Sigmoid colon (tissue), 7 donors: ENCODE data around the gene GAD2. TPM values are rescaled to one million over a fixed set of nuclear protein-coding genes. Genes with fewer than 3 reads are reported as not detected.

Source experiments
- DNase-seq: peaks from one replicate; pipeline ENCODE4 v3.0.0-alpha.2; 2019
- H3K27ac ChIP-seq, 4 donors: fragments of 200-600 bp; sonication (generic); one replicate each; pipeline ENCODE4 v1.5.1; 2016 to 2019; ENCODE audit warnings: mild to moderate bottlenecking in 1 of 4
- H3K27me3 ChIP-seq, 3 donors: fragments of 200-600 bp; sonication (generic); one replicate each; pipeline ENCODE4 v1.5.1; 2019; ENCODE audit warnings: mild to moderate bottlenecking in 1 of 3
- H3K36me3 ChIP-seq, 4 donors: fragments of 200-600 bp; sonication (generic); one replicate each; pipeline ENCODE4 v1.5.1; 2016 to 2019
- H3K4me1 ChIP-seq, 4 donors: fragments of 200-600 bp; sonication (generic); one replicate each; pipeline ENCODE4 v1.5.1; 2017 to 2019
- H3K4me3 ChIP-seq, 4 donors: fragments of 200-600 bp; sonication (generic); one replicate each; pipeline ENCODE4 v1.5.1; 2017 to 2019; ENCODE audit warnings: mild to moderate bottlenecking in 2 of 4, moderate library complexity in 1 of 4
- H3K9me3 ChIP-seq, 4 donors: fragments of 200-600 bp in 3 of 4; sonication (generic) in 3 of 4; one replicate each; pipeline versions ENCODE4 v1.5.1 to v1.6.1; 2013 to 2019
- EP300 ChIP-seq, 4 donors: sonication (generic); formaldehyde crosslinking; IDR thresholded peaks; one replicate each; pipeline ENCODE4 v1.6.1; 2017; ENCODE audit warnings: antibody characterized with exemption in 4 of 4
- POLR2A ChIP-seq, 2 donors: fragments of 450-650 bp; IDR thresholded peaks; one replicate each; pipeline ENCODE4 v1.6.1; 2016; ENCODE audit warnings: antibody characterized with exemption in 2 of 2, mild to moderate bottlenecking in 2 of 2, moderate library complexity in 2 of 2
- POLR2AphosphoS5 ChIP-seq, 4 donors: sonication (generic); formaldehyde crosslinking; IDR thresholded peaks; one replicate each; pipeline ENCODE4 v1.6.1; 2017; ENCODE audit warnings: antibody characterized with exemption in 4 of 4
- WGBS, 2 donors: extraction: QIAGEN DNeasy Blood & Tissue Kit; methylation state at CpG; one replicate each; pipeline ENCODE4 v1.1.7; 2013; 5-methylcytosine and 5-hydroxymethylcytosine counted together
- intact Hi-C: fragments of 100-400 bp; cut with DNase I; formaldehyde crosslinking; loops from one replicate; pipeline ENCODE4 v1.15.1; 2023
- polyA plus RNA-seq, 3 donors: library from polyadenylated mRNA; stranded (reverse); fragments of 200-250 nt; gene quantifications; one replicate each; pipeline ENCODE4 v1.2.3, GENCODE V29; 2013
- total RNA-seq, 4 donors: library from RNA; depleted of rRNA; stranded (reverse); fragments of >200 nt; gene quantifications; one replicate each; pipeline ENCODE4 v1.1.0, GENCODE V29; 2016
- TF ChIP-seq, protein P1 (sequence below), 4 experiments: fragments of 450-650 bp in 3 of 4; fragments of 200-600 bp in 1 of 4; IDR thresholded peaks; one replicate each; pipeline ENCODE4 v1.5.1; 2016 to 2019; ENCODE audit warnings: antibody characterized with exemption in 4 of 4, mild to moderate bottlenecking in 3 of 4, moderate library complexity in 2 of 4
- donor health status: healthy with polysubstance abuse.
- donor health status: Bipolar disorder and iron deficiency.
- donor health status: healthy.

GAD2 gene
- total and polyA plus RNA-seq, 7 donors, result not detected

DNA sequence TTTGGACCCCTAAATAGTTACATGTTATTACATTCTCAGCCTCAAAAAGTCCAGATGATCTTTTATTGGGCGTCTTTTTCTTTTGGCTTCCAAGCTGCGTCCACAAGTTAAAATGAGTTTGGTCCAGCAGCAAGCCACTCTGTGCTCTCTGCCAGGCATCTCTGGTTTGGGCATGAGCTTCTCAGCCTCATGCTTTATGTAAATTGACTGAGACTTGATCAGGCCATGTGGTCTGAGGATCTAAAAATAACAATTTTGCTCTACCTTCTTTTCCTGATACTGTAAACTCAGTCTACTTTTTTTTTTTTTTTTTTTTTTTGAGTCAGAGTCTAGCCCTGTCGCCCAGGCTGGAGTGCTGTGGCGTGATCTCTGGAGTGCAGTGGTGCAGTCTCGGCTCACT is 15.6 kb downstream of the GAD2 start:
- Histone ChIP-seq H3K36me3 (no peaks in the 10 kb centered on the region), H3K27me3 (no peaks in the 10 kb centered on the region), H3K9me3 (no peaks in the 10 kb centered on the region), H3K4me1 (no peaks in the 10 kb centered on the region), H3K27ac (no peak overlapping the region), H3K4me3 (no peak overlapping the region)
- no peak for TF ChIP-seq POLR2AphosphoS5 (IDR thresholded peaks at IDR 0.05)
- no peak for TF ChIP-seq EP300 (IDR thresholded peaks at IDR 0.05)
- TF ChIP-seq, protein P1, sequence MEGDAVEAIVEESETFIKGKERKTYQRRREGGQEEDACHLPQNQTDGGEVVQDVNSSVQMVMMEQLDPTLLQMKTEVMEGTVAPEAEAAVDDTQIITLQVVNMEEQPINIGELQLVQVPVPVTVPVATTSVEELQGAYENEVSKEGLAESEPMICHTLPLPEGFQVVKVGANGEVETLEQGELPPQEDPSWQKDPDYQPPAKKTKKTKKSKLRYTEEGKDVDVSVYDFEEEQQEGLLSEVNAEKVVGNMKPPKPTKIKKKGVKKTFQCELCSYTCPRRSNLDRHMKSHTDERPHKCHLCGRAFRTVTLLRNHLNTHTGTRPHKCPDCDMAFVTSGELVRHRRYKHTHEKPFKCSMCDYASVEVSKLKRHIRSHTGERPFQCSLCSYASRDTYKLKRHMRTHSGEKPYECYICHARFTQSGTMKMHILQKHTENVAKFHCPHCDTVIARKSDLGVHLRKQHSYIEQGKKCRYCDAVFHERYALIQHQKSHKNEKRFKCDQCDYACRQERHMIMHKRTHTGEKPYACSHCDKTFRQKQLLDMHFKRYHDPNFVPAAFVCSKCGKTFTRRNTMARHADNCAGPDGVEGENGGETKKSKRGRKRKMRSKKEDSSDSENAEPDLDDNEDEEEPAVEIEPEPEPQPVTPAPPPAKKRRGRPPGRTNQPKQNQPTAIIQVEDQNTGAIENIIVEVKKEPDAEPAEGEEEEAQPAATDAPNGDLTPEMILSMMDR (IDR thresholded peaks at IDR 0.05), result no peak
- no peak for TF ChIP-seq POLR2A (IDR thresholded peaks at IDR 0.05)
- intact Hi-C loops, result no loop called here
- no peak for DNase-seq
- WGBS, 2 donors, result 93 to 94% methylated on average over 5 of the region's 5 CpGs

DNA sequence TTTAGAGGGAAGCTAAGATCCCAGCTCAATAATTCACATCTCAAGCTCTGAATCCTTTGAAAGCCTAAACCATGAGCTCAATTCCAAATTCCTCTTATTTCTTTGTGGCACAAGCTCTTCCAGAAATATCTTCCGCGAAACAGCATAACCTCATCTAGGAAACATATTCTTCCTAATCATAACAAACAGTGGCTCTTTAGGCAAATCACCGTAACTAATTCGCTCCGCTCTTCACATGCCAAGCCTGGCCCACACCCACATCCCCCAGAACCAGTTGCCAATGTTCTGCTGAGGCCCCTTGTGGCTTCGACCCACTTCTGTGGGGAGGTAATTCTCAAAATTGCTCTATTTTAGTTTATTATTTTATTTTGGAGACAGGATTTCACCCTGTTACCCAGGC is 19.2 kb downstream of the GAD2 start:
- Histone ChIP-seq H3K9me3 (no peaks in the 10 kb centered on the region), H3K4me1 (no peaks in the 10 kb centered on the region), H3K4me3 (no peak overlapping the region), H3K27me3 (no peaks in the 10 kb centered on the region), H3K36me3 (no peaks in the 10 kb centered on the region), H3K27ac (no peak overlapping the region)
- no peak for TF ChIP-seq POLR2A (IDR thresholded peaks at IDR 0.05)
- TF ChIP-seq EP300 (IDR thresholded peaks at IDR 0.05), result no peak
- TF ChIP-seq, protein P1 (IDR thresholded peaks at IDR 0.05), result no peak
- no peak for TF ChIP-seq POLR2AphosphoS5 (IDR thresholded peaks at IDR 0.05)
- no peak for DNase-seq
- intact Hi-C loops, result no loop called here
- WGBS, 2 donors, result 85 to 96% methylated on average over 6 of the region's 6 CpGs

DNA sequence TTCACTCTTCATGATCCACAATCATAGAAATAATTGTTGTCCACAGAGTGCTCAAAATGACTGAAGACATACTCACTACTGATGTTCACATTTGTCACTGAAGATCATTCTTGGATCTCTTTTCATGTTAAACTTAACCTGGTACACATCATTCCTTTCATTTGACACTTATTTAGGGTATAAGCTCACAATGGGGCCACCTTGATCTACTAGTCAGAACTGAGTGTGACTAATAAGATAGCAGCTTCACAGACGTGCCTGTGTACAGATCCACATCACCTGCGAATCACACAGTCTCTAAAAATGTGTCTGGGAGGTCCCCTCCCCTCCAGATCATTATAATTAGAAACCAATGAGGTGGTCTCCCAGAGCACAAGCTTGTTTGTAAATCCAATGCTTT is 21.8 kb downstream of the GAD2 start:
- H3K9me3 ChIP-seq, result no peaks in the 10 kb centered on the region
- intact Hi-C loops, result no loop called here
- no peaks in the 10 kb centered on the region for H3K36me3 ChIP-seq
- H3K27me3 ChIP-seq, result peaks cover 0 to 4% (median 0%) of the 10 kb centered on the region in 3 donors
- H3K4me1 ChIP-seq, result no peaks in the 10 kb centered on the region
- no peak overlapping the region for H3K27ac ChIP-seq
- H3K4me3 ChIP-seq, result no peak overlapping the region
- TF ChIP-seq POLR2A (IDR thresholded peaks at IDR 0.05) (no peak), POLR2AphosphoS5 (IDR thresholded peaks at IDR 0.05) (no peak)
- TF ChIP-seq, protein P1 (IDR thresholded peaks at IDR 0.05), result no peak
- WGBS, 2 donors, result 42 to 71% methylated on average over 2 of the region's 2 CpGs
- no peak for DNase-seq

DNA sequence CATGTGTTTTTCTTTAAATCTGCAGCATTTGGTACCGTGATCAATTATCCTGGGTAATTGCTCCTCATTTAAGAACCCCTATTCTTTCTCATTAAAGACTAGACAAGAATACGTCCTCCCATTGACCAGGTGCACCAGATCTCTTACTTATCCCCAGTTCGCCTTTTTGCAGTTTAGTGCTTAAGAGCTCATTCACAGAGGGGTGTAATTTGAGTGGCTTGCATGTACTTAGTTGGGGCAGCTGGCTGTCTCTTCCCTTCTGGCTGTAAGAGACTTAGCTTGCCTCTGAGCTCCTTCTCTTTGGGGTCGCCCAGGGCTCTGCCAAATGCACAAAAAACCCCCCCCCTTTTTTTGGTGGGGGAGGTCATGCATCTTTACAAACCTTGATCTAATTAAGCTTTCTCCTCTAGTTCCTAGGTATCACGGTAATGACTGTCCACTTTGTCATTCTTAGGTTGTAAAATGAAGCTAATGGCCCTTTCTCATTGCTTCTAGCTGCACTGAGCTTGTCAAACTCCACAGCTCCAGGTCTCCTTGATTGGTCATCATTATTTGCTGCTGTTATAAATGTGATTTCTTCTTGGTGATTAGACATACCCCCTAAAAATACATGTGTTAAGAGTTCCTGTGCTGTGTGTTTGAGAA is 26.3 kb downstream of the GAD2 start:
- peaks cover 0 to 4% (median 0%) of the 10 kb centered on the region in 3 donors for H3K27me3 ChIP-seq
- intact Hi-C loops, result no loop called here
- H3K27ac ChIP-seq, result no peak overlapping the region
- no peak for DNase-seq
- 20 to 27% methylated on average over 5 of the region's 5 CpGs for WGBS, 2 donors
- TF ChIP-seq, protein P1 (IDR thresholded peaks at IDR 0.05), result no peak
- TF ChIP-seq POLR2A (IDR thresholded peaks at IDR 0.05), result no peak
- TF ChIP-seq EP300 (IDR thresholded peaks at IDR 0.05), result no peak
- no peak for TF ChIP-seq POLR2AphosphoS5 (IDR thresholded peaks at IDR 0.05)
- no peaks in the 10 kb centered on the region for H3K4me1 ChIP-seq
- H3K9me3 ChIP-seq, result no peaks in the 10 kb centered on the region
- H3K36me3 ChIP-seq, result no peaks in the 10 kb centered on the region
- no peak overlapping the region for H3K4me3 ChIP-seq

DNA sequence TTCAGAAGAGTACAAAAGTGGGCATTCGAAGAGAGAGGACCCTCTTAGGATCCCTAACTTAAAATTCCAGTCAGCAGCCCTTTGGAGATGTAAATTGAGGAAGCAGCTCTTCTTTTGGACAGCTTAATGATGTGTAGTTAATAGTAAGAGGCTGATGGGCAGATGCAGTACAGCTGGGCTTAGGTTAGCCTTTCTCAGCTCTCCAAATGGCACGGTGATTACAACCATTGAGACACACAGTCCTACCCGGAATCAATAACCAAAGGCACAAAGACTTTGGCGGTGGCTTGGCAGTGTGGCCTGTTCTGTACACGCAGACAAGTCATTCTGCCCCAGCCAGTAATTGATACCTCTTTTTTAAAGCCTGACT is 26.8 kb downstream of the GAD2 start:
- WGBS, 2 donors, result 45 to 48% methylated on average over 5 of the region's 5 CpGs
- no peaks in the 10 kb centered on the region for H3K9me3 ChIP-seq
- H3K4me1 ChIP-seq, result no peaks in the 10 kb centered on the region
- TF ChIP-seq EP300 (IDR thresholded peaks at IDR 0.05), result no peak
- TF ChIP-seq, protein P1 (IDR thresholded peaks at IDR 0.05), result no peak
- no peak for TF ChIP-seq POLR2A (IDR thresholded peaks at IDR 0.05)
- TF ChIP-seq POLR2AphosphoS5 (IDR thresholded peaks at IDR 0.05), result no peak
- no peaks in the 10 kb centered on the region for H3K36me3 ChIP-seq
- DNase-seq, result no peak
- H3K27me3 ChIP-seq, result peaks cover 0 to 4% (median 0%) of the 10 kb centered on the region in 3 donors
- intact Hi-C loops, result no loop called here
- no peak overlapping the region for H3K4me3 ChIP-seq
- H3K27ac ChIP-seq, result no peak overlapping the region
